BJ (cell line): ENCODE measurements around the gene ATP5F1D. TPM values are rescaled to one million over a fixed set of nuclear protein-coding genes. Genes with fewer than 3 reads are reported as not detected.

Experiments
- CTCF ChIA-PET: fragments of 350-600 bp; formaldehyde crosslinking; extraction: SDS; loops from one replicate; lab custom pipeline; 2021; ENCODE audit warnings: antibody characterized with exemption, inconsistent platforms; lab: Yijun Ruan, JAX
- POLR2A ChIA-PET: fragments of 300-600 bp; sonication (Branson Sonifier 250); formaldehyde crosslinking; extraction: SDS; loops from one replicate; lab custom pipeline; 2021; ENCODE audit warnings: antibody characterized with exemption; lab: Charles Lee
- DNase-seq: peaks from one replicate; pipeline ENCODE4 v3.0.0-alpha.2; 2011; ENCODE audit warnings: low read depth
- H3K27me3 ChIP-seq: 2 replicates; pipeline ENCODE4 v1.6.0; 2011; ENCODE audit warnings: low read length; ENCODE audit not compliant: control insufficient read depth, insufficient read depth
- H3K36me3 ChIP-seq: 2 replicates; pipeline ENCODE4 v1.5.1; 2011; ENCODE audit warnings: low read length; ENCODE audit not compliant: control insufficient read depth, insufficient read depth
- H3K4me3 ChIP-seq: 2 replicates; pipeline ENCODE4 v1.5.1; 2011; ENCODE audit warnings: low read depth, mild to moderate bottlenecking, control low read depth, low read length
- polyA plus RNA-seq: library from polyadenylated mRNA; depleted of rRNA; stranded (reverse); fragments of >200 nt; gene quantifications from 2 replicates; pipeline ENCODE4 v1.2.3, GENCODE V29; 2011
- TF ChIP-seq, protein P1 (sequence below): IDR thresholded peaks from 2 replicates; pipeline ENCODE4 v1.5.1; 2011; ENCODE audit warnings: low read depth, mild to moderate bottlenecking, control low read depth, inconsistent platforms, low read length, moderate library complexity; ENCODE audit not compliant: insufficient read depth

ATP5F1D gene
- polyA plus RNA-seq, 1 experiment: 65.1 TPM

DNA sequence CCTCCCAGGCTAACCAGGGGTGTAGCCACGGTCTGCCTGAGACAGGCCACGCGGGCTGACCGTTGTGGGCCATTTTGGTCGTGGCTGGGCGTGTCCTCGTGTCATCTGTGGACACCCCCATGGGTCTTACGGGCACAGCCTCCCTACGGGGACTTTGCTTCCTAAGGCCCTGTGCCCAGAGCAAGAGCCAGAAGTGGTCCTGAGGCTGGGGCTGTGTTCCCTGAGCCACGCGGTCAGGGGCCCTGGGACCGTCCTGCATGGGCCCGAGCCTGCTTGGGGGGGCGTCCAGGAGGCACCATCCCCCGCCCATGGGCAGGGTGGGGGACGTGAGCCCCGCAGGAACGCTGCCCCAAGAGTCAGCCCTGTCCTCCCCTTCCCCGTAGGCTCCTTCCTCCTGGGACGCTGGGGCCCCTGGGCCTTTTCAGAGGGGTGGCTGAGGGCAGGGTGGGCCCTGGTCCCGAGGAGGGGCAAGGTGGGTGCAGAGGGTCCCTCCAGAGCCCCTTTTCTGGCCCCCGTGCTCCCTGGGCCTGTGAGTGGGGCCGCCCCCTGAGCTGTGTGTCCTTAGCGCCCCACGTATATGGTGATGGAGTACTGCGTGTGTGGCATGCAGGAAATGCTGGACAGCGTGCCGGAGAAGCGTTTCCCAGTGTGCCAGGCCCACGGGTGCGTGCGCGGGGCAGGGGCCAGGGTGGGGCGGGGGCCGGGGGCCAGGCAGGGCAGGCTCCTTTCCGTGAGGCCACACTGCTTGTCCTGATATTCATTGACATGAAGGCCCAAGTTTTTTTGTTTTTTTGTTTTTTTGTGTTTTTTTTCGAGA, 22.6 kb upstream of the ATP5F1D start:
- CTCF ChIA-PET: interaction anchor here (1.6 kb wide), 1 partner anchor 25 kb away, joined by 5 read pairs; no protein-coding TSS in a partner anchor
- Histone ChIP-seq H3K36me3 (peaks cover 18% of the 10 kb centered on the region), H3K27me3 (no peaks in the 10 kb centered on the region), H3K4me3 (no peak overlapping the region)
- TF ChIP-seq, protein P1, sequence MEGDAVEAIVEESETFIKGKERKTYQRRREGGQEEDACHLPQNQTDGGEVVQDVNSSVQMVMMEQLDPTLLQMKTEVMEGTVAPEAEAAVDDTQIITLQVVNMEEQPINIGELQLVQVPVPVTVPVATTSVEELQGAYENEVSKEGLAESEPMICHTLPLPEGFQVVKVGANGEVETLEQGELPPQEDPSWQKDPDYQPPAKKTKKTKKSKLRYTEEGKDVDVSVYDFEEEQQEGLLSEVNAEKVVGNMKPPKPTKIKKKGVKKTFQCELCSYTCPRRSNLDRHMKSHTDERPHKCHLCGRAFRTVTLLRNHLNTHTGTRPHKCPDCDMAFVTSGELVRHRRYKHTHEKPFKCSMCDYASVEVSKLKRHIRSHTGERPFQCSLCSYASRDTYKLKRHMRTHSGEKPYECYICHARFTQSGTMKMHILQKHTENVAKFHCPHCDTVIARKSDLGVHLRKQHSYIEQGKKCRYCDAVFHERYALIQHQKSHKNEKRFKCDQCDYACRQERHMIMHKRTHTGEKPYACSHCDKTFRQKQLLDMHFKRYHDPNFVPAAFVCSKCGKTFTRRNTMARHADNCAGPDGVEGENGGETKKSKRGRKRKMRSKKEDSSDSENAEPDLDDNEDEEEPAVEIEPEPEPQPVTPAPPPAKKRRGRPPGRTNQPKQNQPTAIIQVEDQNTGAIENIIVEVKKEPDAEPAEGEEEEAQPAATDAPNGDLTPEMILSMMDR: no peak
- POLR2A ChIA-PET: no interaction called here
- DNase-seq: no peak

DNA sequence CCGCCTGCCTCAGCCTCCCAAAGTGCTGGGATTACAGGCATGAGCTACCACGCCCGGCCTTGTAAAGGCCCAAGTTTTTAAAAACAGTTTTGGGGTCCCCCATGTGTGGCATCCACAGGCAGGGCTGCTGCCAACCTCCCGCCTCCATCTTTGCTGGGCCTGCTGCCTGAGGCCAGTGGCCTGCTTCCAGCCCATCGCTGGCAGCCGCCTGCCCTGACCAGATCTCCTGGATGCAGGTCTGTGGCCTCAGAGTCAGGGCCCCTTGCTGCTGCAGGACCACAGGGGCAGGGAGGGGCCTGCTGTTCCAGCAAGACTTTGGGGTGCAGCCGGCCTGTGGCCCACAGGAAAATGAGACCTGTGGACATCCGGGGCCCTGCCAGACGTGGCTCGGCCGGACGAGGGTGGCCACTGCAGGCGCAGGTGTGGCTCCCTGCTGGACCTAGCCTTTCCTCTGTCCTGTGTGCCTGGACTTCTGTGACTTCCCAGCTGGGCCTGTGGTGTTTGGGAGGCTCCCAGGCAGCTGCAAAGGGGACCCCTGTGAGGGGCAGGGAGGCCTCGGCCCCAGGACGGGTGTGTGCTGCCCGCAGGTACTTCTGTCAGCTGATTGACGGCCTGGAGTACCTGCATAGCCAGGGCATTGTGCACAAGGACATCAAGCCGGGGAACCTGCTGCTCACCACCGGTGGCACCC, 21.6 kb upstream of the ATP5F1D start:
- POLR2A ChIA-PET: no interaction called here
- H3K36me3 ChIP-seq: peaks cover 19% of the 10 kb centered on the region
- H3K27me3 ChIP-seq: no peaks in the 10 kb centered on the region
- CTCF ChIA-PET: interaction anchor here (0.6 kb wide), 1 partner anchor 109 kb away, joined by 3 read pairs; no protein-coding TSS in a partner anchor
- no peak for DNase-seq
- no peak overlapping the region for H3K4me3 ChIP-seq
- TF ChIP-seq, protein P1: no peak

DNA sequence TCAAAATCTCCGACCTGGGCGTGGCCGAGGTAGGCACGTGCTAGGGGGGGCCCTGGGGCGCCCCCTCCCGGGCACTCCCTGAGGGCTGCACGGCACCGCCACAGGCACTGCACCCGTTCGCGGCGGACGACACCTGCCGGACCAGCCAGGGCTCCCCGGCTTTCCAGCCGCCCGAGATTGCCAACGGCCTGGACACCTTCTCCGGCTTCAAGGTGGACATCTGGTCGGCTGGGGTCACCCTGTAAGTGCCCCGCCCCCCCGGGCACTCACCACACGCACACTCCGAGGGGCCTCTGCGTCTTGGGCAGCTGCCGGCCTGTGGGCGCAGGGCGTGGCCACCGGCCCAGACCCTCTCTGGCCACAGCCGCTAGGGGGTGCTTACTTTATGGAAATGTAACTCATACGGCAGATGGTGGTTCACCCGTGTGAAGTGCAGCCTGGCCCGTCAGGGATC, 21.0 kb upstream of the ATP5F1D start:
- no peak overlapping the region for H3K4me3 ChIP-seq
- peaks cover 19% of the 10 kb centered on the region for H3K36me3 ChIP-seq
- TF ChIP-seq, protein P1: no peak
- DNase-seq: no peak
- CTCF ChIA-PET: interaction anchor here (0.6 to 2.1 kb wide), 6 partner anchors 9 to 550 kb away, joined by 3 to 5 read pairs (median 3); no protein-coding TSS in a partner anchor
- H3K27me3 ChIP-seq: no peaks in the 10 kb centered on the region
- POLR2A ChIA-PET: no interaction called here

DNA sequence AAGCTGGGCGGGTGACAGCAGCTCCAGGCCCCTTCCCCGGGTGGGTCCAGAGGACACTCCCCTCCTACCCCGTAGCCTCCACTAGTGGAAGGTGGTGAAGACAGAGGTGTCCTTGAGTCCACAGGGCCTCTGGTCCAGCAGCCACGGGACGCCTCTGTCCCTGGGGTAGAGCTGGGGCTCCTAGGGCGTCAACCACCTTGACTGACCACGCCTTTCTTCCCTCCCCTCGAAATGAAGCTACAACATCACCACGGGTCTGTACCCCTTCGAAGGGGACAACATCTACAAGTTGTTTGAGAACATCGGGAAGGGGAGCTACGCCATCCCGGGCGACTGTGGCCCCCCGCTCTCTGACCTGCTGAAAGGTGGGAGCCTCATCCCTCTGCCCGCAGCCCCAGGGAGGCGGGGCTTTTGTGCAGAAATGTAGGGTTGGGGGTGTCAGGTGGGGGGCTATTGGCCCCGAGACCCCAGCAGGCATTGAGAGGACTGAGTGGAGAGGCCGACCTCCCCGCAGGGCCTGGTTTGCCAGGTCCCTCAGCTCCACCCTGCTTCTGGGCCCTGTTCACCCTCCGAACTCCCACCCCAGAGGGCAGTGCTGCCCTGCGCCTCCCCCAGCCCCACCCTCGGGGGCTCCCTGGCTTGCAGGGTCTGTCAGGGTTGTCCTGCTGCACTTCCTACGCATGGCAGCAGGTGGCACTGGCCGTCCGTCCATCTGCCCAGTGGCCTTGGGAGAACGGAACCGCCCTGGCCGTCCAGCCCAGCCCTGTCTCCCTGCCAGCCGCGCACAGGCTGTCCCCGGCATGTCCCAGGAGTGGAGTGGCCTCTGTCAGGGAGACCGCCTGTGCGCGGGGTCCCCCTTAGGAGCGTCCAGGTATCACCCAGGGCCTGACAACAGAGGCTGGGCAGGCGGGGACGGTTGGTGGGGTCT, 20.3 kb upstream of the ATP5F1D start:
- H3K27me3 ChIP-seq: no peaks in the 10 kb centered on the region
- ChIA-PET POLR2A (interaction anchor here (0.6 kb wide), 1 partner anchor 198 kb away, joined by 4 read pairs; no protein-coding TSS in a partner anchor), CTCF (interaction anchor here (0.7 to 2.1 kb wide), 11 partner anchors 9 to 551 kb away, joined by 3 to 7 read pairs (median 3); no protein-coding TSS in a partner anchor)
- TF ChIP-seq, protein P1: peak; percentile 68
- no peak overlapping the region for H3K4me3 ChIP-seq
- DNase-seq: no peak
- peaks cover 22% of the 10 kb centered on the region for H3K36me3 ChIP-seq
